Caco-2 (cell line): ENCODE results near the gene EEPD1. TPM values are rescaled to one million over a fixed set of nuclear protein-coding genes. Genes with fewer than 3 reads are reported as not detected.

ENCODE experiments used
- BruUV-seq: library from RNA; stranded (reverse); fragments of 400-500 nt; replicated peaks from 2 replicates; lab custom pipeline; 2021; lab: Mats Ljungman, UMichigan
- CTCF ChIA-PET: fragments of 300-600 bp; sonication (Branson Sonifier 250); formaldehyde crosslinking; loops from one replicate; lab custom pipeline; 2022; ENCODE audit warnings: antibody characterized with exemption; lab: Charles Lee
- POLR2A ChIA-PET: fragments of 300-600 bp; sonication (Branson Sonifier 250); formaldehyde crosslinking; loops from one replicate; lab custom pipeline; 2022; ENCODE audit warnings: antibody characterized with exemption; lab: Charles Lee
- DNase-seq, 2 experiments: peaks; one replicate each; pipeline versions ENCODE4 v3.0.0 to v3.0.0-alpha.2; 2020 to 2022
- H3K27me3 ChIP-seq: replicated peaks from 2 replicates; pipeline ENCODE4 v1.6.0; 2011; ENCODE audit warnings: low read length; ENCODE audit not compliant: control insufficient read depth, insufficient read depth
- H3K36me3 ChIP-seq: 2 replicates; pipeline ENCODE4 v1.5.1; 2011; ENCODE audit warnings: low read length; ENCODE audit not compliant: control insufficient read depth, insufficient read depth
- H3K4me1 ChIP-seq: fragments of 250-450 bp; sonication (Bioruptor Pico); 2 replicates; pipeline ENCODE4 v1.5.1; 2020; ENCODE audit warnings: mild to moderate bottlenecking
- H3K4me3 ChIP-seq: 2 replicates; pipeline ENCODE4 v1.5.1; 2011; ENCODE audit warnings: low read depth, mild to moderate bottlenecking, control low read depth, low read length
- H3K9me3 ChIP-seq: fragments of 250-450 bp; sonication (Bioruptor Pico); 2 replicates; pipeline ENCODE4 v1.5.1; 2020; ENCODE audit warnings: mild to moderate bottlenecking, moderate library complexity
- H3K27ac Mint-ChIP-seq: one replicate; pipeline ENCODE4 v1.8.0; 2022; ENCODE audit warnings: mixed read lengths; ENCODE audit not compliant: unreplicated experiment
- H3K27me3 Mint-ChIP-seq: one replicate; pipeline ENCODE4 v1.8.0; 2022; ENCODE audit warnings: mixed read lengths; ENCODE audit not compliant: insufficient read depth, unreplicated experiment
- H3K36me3 Mint-ChIP-seq: one replicate; pipeline ENCODE4 v1.8.0; 2022; ENCODE audit warnings: mild to moderate bottlenecking, mixed read lengths; ENCODE audit not compliant: insufficient read depth, unreplicated experiment
- H3K4me1 Mint-ChIP-seq: one replicate; pipeline ENCODE4 v1.8.0; 2022; ENCODE audit warnings: low read depth, mixed read lengths; ENCODE audit not compliant: unreplicated experiment
- H3K4me3 Mint-ChIP-seq: one replicate; pipeline ENCODE4 v1.8.0; 2022; ENCODE audit warnings: mild to moderate bottlenecking, moderate library complexity, mixed read lengths; ENCODE audit not compliant: unreplicated experiment
- H3K9me3 Mint-ChIP-seq: one replicate; pipeline ENCODE4 v1.8.0; 2022; ENCODE audit warnings: mixed read lengths; ENCODE audit not compliant: unreplicated experiment
- CTCF ChIP-seq, 2 experiments: fragments of 200-600 bp in 1 of 2; IDR thresholded peaks; 1 replicate in 1 of 2; 2 replicates in 1 of 2; pipeline versions ENCODE4 v1.5.1 to v1.8.0; 2011 to 2022; ENCODE audit warnings: antibody characterized with exemption in 1 of 2, control low read depth in 1 of 2, inconsistent platforms in 1 of 2, low read depth in 1 of 2, low read length in 1 of 2, mild to moderate bottlenecking in 1 of 2, moderate library complexity in 1 of 2; ENCODE audit not compliant: insufficient read depth in 1 of 2, severe bottlenecking in 1 of 2, unreplicated experiment in 1 of 2
- intact Hi-C: fragments of 100-400 bp; cut with micrococcal nuclease; formaldehyde crosslinking; loops from one replicate; pipeline ENCODE4 v1.10.0; 2022; ENCODE audit not compliant: unreplicated experiment
- total RNA-seq: library from RNA; stranded (reverse); gene quantifications from 2 replicates; pipeline ENCODE4 v1.2.3, GENCODE V29; 2022

EEPD1 gene
- total RNA-seq, 1 experiment from 2014 or later: 1.8 TPM

GRCh38 chr7:36157527-36158320 is 4.7 kb downstream of the EEPD1 start:
- TF ChIP-seq CTCF (IDR thresholded peaks at IDR 0.05; ENCODE audit: insufficient read depth in 1 of 2, low read depth in 1 of 2, low read length in 1 of 2, severe bottlenecking in 1 of 2, unreplicated experiment in 1 of 2): no peak
- Mint-ChIP-seq H3K27ac (no peak overlapping the region), H3K27me3 (no peaks in the 10 kb centered on the region), H3K9me3 (no peaks in the 10 kb centered on the region), H3K4me1 (peaks cover 6% of the 10 kb centered on the region), H3K4me3 (no peak overlapping the region), H3K36me3 (no peaks in the 10 kb centered on the region)
- Histone ChIP-seq H3K4me3 (no peak overlapping the region), H3K27me3 (no peaks in the 10 kb centered on the region), H3K9me3 (no peaks in the 10 kb centered on the region), H3K36me3 (no peaks in the 10 kb centered on the region), H3K4me1 (peaks cover 13% of the 10 kb centered on the region)
- intact Hi-C loops: loop anchor here (10.0 kb wide), 1 partner anchor 463 kb away; the partner anchor contains the start of gene HERPUD2
- POLR2A ChIA-PET: no interaction called here
- CTCF ChIA-PET: no interaction called here
- DNase-seq: no peak
- BruUV-seq: no TSS peak

DNA sequence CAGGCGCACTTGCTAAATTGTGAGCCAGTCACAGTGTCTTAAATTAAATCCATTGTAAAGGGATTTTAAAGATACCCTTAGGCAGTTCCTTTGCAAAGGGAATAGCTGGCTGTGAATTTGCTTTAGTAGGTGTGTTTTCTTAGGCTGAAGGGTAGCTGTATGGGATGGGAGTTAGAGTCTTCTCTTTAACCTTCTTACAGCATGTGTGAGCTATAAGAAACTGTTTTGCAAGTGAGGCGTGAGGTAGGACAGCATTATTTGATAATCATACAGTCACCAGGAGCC is 5.2 kb downstream of the EEPD1 start:
- H3K4me3 Mint-ChIP-seq: no peak overlapping the region
- H3K9me3 ChIP-seq: no peaks in the 10 kb centered on the region
- CTCF ChIA-PET: interaction anchor here (0.6 kb wide), 1 partner anchor 1014 kb away, joined by 3 read pairs; no protein-coding TSS in a partner anchor
- H3K9me3 Mint-ChIP-seq: no peaks in the 10 kb centered on the region
- intact Hi-C loops: loop anchor here (10.0 kb wide), 1 partner anchor 463 kb away; the partner anchor contains the start of gene HERPUD2
- no peak overlapping the region for H3K27ac Mint-ChIP-seq
- DNase-seq: no peak
- no peaks in the 10 kb centered on the region for H3K27me3 Mint-ChIP-seq
- POLR2A ChIA-PET: no interaction called here
- no peaks in the 10 kb centered on the region for H3K27me3 ChIP-seq
- no peaks in the 10 kb centered on the region for H3K36me3 Mint-ChIP-seq
- no TSS peak for BruUV-seq
- H3K4me1 ChIP-seq: peaks cover 13% of the 10 kb centered on the region
- peaks cover 6% of the 10 kb centered on the region for H3K4me1 Mint-ChIP-seq
- no peak for TF ChIP-seq CTCF (IDR thresholded peaks at IDR 0.05; ENCODE audit: insufficient read depth in 1 of 2, low read depth in 1 of 2, low read length in 1 of 2, severe bottlenecking in 1 of 2, unreplicated experiment in 1 of 2)
- H3K36me3 ChIP-seq: no peaks in the 10 kb centered on the region
- no peak overlapping the region for H3K4me3 ChIP-seq

GRCh38 chr7:36159618-36160017 is 6.6 kb downstream of the EEPD1 start:
- no peak for TF ChIP-seq CTCF (IDR thresholded peaks at IDR 0.05; ENCODE audit: insufficient read depth in 1 of 2, low read depth in 1 of 2, low read length in 1 of 2, severe bottlenecking in 1 of 2, unreplicated experiment in 1 of 2)

More at GRCh38 chr7:36159618-36160017, 6.6 kb downstream of the EEPD1 start:
- Mint-ChIP-seq H3K9me3 (no peaks in the 10 kb centered on the region), H3K36me3 (no peaks in the 10 kb centered on the region), H3K4me3 (no peak overlapping the region), H3K27ac (no peak overlapping the region), H3K27me3 (no peaks in the 10 kb centered on the region), H3K4me1 (peaks cover 6% of the 10 kb centered on the region)
- CTCF ChIA-PET: no interaction called here
- POLR2A ChIA-PET: no interaction called here
- no TSS peak for BruUV-seq
- no peak overlapping the region for H3K4me3 ChIP-seq
- intact Hi-C loops: loop anchor here (10.0 kb wide), 1 partner anchor 465 kb away; the partner anchor contains the start of gene HERPUD2
- H3K27me3 ChIP-seq: no peaks in the 10 kb centered on the region
- H3K36me3 ChIP-seq: no peaks in the 10 kb centered on the region
- peaks cover 9% of the 10 kb centered on the region; the same call in 1 of the 2 replicates for H3K4me1 ChIP-seq
- no peaks in the 10 kb centered on the region for H3K9me3 ChIP-seq
- no peak for DNase-seq
